Stimulated activated CD8-positive, alpha-beta memory T cell treated with anti-CD3 and anti-CD28 coated beads, Interleukin-7, amount 100 ng/mL, for 48 hours (primary cell): Measurements from ENCODE around the gene ERICH2.
A peak's percentile ranks its signal among the peaks of the same experiment; 100 is the strongest.

ENCODE experiments used
- DNase-seq, 2 donors: peaks; one replicate each; pipeline ENCODE4 v3.0.0-alpha.2; 2020; ENCODE audit warnings: low read depth in 1 of 2; ENCODE audit errors: extremely low read depth in 1 of 2

Gene ERICH2

DNA sequence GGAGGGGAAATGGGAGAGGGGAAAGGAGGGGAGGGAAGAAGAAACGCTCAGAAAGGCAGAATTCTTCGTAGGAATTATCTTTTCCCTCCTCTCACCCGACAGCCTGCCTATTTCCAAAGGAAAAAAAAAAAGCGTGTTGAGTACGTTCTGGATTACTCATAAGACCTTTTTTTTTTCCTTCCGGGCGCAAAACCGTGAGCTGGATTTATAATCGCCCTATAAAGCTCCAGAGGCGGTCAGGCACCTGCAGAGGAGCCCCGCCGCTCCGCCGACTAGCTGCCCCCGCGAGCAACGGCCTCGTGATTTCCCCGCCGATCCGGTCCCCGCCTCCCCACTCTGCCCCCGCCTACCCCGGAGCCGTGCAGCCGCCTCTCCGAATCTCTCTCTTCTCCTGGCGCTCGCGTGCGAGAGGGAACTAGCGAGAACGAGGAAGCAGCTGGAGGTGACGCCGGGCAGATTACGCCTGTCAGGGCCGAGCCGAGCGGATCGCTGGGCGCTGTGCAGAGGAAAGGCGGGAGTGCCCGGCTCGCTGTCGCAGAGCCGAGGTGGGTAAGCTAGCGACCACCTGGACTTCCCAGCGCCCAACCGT is 46.4 kb downstream of the ERICH2 start, which contains the start of gene GAD1:
TSS of gene GAD1 (plus strand) at position 384 of the 589 bp plus-strand sequence. CDS start 1,705 bp downstream, outside the sequence.
- peak; percentile 56 to 67 for DNase-seq

DNA sequence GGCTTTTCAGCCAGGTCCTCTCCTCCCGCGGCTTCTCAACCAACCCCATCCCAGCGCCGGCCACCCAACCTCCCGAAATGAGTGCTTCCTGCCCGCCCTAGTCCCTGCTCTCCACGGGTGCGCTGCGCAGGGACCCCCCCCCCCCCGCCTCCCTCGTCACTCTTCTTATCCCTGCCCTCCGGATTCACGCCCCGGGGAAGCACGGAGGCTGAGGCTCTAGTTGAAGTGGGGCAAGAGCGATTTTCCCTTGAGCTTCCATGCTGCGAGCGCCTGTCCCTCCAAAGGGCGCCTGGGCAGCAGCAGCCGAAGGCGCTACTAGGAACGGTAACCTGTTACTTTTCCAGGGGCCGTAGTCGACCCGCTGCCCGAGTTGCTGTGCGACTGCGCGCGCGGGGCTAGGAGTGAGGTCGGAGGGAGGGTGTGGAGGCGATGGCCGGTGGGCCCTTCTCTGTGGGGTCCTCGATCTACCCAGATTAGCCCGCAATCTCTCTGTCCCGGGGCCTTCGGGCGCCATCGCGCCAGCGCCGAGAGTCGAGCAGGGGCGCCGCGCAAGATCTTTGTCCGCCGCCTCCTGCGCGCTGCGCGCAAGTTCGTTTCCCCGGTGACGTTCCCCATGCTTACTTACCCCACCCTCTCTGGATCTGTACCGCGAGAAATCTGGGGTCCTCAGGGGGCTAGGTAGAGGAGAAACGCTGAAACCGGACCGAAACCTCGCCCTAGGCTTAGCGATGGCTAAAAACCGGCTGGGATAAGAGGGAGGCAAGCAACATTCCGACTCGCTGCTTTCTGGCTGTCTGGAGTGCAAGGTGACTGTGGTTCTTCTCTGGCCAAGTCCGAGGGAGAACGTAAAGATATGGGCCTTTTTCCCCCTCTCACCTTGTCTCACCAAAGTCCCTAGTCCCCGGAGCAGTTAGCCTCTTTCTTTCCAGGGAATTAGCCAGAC is 47.2 kb downstream of the ERICH2 start:
- no peak for DNase-seq

DNA sequence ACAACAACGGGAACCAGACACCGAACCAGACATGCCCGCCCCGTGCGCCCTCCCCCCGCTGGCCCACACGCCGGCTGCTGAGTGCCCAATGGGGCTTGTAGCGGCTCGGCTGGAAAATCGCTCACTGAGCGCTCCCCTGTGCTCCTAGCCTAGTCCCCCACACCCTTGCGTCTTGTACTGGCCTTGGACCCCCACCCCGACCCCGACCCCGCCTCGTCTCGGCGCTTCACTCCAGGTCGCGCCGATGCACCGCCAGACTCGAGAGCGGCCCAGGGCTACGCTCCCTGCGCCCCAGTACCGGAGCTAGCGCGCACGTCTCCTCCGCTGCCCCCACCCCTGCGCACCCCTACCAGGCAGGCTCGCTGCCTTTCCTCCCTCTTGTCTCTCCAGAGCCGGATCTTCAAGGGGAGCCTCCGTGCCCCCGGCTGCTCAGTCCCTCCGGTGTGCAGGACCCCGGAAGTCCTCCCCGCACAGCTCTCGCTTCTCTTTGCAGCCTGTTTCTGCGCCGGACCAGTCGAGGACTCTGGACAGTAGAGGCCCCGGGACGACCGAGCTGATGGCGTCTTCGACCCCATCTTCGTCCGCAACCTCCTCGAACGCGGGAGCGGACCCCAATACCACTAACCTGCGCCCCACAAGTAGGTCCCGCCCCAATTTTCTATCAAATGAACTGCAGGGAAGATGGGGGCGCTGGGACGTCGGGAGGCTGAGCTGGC is 48.0 kb downstream of the ERICH2 start:
- DNase-seq, result no peak

DNA sequence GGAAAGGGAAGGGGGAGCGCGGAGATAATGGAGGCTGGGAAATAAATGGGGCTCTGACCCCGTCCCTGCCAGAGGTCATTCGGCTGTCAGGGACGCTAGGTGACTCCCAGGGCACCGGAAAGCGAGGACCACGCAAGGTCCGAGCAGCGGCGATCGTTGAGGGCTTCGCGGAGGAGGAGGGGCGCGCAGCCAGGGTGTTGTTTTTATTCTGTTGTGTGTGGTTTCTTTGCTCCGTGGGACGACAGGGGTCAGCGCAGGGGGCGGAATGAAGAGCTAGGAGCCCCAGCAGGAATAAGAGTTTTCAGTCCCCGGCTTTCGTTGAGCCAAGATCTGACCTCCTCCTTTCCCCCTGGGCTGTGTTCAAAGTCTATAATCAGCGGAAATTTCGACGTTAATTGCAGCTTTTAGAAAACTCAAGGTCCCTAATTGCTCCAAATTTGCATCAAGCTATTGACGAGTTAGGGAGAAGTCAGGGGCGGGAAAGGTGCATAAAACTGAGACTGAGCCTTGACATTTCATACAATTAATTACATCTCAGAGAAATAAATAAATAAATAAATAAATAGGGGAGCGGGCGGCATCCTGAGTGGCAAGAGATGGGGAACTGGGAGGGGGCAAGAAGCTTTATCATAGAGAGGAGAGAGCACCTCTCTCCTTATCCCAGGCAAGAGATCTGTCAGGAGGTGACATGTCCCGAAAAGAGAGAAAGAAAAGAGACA is 48.7 kb downstream of the ERICH2 start:
- no peak for DNase-seq

DNA sequence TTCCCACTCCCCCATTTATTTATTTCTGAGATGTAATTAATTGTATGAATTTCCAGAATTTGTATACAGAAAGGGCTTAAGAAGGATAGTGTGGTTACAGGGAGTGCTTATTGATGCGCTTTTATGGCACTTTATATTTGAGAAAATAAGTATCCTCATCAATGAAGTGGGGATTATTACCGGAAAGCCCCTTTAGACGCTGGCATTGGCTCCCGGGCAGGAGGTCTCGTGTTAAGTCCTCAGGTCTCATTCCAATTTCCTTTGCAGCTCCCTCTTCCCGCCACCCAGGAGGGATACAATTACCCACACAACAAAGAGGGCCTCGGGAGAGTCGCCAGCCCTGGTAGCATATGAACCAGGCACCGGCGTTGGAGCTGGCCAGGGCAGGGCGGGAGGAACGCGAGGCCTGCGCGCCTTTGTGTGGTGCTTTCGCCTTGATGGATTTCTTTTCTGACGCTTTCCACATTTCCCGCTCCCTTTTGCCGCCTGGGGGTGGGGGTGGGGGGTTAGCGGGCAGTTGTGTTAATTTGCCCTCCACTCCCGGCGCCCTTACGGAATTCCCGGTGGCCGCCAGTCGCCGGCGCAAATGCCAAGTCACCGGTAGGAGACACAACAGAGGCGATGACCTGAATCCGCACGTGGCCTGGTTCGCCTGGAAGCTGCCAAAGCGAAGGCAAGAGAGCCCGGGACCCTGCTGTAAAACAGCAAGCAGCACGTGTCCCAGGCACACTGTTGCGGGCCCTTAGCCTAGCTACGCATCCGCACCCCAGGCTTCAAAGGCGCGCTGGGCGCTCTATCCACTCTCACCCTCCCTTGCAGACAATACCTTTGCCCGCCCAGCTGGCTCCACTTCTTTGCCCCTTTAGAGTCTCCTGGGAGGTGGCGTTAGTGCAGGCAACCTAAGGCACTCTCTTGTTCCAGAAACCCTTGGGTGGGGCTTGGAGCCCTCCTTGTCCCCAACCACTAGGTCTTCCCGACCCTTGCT is 49.8 kb downstream of the ERICH2 start:
- no peak for DNase-seq

DNA sequence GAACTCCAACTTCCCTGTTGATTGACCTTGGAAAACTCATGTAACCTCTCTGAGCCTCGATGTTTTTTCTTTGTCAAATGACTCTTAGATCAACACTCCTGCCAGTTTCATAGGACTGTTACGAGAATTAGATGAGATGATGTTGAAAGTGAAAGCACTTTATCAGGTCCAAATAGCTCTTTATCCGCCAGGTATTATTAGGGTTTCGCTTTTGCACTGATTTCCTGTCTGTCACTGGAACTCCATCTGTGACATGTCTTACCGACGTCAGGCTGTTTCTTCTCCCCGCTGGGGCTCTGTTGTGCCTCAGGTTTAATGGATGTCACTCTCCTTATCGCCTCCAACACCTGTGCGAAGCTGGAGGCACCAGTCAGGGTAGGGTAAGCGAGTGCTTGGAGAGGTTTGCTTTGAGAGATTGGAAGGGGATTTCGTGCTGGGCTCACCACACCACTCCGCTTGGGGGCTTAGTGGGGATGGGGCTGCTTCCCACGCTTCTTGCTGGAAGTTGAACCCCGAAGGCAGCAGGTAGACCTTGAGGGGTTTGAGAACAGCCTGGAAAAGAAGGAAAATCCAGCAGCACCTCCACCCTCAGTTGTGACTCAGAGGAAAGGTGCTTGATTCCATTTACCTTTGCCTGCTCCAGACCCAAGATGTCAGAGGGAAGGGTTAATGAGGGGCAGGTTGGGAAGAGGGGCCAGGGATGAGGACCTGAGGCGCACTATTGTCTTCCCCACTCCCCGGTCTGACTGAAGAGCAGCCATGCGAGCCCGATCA is 50.8 kb downstream of the ERICH2 start:
- DNase-seq, result no peak

DNA sequence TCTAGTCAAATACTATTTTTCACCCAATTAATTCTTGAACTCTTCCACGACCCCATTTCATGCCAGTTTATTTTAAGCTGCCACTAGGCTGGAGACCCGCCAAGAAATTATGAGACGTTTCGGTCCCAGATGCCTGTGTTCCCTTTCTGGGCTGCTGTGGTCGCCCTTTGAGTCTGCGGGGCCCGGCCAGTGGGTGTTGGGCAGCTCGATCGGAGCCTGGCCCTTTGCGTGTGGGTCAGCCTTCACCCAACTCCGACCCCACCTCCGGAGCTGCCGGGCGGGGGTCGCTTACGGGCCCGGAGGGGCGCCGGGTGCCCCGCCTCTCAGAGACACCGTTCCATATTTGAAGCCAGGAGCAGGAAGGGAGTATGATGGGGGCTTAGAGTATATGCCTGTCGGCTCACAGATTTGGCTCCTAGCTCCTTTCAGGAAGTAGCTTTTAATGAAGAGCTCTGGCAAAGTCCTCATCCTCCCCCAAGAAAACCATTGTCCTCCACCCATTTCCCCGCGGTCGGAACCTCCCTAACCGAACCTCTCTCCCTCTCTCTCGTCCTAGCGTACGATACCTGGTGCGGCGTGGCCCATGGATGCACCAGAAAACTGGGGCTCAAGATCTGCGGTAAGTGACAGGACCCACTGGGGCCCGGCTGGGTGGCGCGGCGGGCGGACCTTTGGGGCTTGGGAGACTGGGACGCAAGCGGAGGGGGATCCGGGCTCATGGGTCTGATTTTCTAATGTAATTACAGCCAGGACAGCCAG is 51.5 kb downstream of the ERICH2 start:
- DNase-seq, result no peak

DNA sequence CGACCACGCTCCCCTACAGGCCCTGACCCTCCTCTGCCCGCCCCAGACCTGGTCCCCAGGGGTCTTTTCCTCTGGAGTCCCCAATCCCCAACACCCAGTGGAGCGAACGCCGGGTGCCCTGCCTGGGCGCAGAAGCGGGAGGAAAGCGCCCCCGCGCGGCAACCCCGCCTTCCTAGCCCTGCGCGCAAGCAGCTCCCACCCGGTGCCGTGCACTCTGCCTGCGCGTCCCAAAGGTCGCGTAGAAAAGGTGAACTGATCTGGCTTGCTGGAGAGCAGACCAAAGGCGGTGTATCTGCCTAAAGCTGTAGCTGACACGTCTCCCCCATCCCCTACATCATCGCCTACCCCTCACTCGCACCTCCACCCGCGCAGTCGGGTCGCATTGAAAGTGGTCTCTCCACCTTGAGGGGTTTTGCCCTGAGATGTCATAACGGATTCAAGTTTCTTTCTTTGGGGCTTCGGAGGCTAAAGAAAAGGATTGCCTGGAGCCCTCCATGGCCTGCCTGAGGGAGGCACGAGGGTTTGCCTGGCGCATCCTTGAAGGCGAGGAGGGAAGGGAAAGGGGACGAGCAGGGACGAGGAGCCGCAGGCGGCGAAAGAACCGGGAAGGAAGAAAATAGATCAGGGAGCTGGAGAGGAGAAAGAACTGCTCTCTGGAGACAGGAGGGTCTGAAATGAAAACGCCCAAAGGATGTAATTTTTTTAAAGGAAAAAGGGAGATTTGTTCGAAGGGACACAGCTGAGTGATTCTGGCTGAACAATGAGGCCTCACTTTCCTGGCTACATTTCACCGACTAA is 52.3 kb downstream of the ERICH2 start:
- DNase-seq, result no peak

DNA sequence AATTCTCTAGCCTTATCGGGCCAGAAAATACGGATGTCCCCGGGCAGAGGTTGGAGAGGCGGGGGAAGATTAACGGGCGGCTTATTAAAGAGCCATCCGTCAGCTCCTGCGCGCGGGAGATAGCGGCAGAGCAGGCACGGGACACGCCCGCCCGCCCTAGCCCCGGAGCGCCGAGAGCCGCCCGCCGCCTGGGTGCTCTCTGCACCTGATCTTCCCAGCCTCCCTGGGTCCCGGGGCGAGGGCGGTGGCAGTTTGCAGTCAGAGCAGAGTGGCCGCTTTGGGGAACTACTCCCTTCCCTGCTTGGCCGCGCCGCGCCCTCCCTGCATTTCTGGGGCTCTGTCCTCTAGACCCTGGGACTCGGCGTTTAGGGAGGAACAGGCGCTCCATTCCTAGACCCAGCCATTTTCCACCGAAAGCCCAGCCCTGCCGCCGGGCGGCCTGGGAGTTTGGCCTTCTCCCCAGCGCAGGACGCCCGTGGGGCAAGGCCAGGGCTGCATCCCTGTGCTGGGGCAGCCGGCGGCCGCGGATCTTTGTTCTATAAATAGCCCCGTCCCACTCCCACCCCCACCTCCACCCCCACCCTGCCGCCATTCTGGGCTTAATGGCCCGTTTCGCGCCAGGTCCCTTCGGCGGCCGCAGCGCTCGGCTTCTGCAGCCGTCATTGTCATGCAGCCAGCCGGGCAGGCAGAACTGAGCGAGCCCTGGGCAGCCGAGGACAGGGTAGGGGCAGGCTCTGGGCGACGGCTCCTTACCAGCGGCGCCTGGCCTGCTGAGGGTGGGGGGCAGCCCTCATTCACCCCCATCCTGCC is 53.1 kb downstream of the ERICH2 start:
- DNase-seq, result no peak

DNA sequence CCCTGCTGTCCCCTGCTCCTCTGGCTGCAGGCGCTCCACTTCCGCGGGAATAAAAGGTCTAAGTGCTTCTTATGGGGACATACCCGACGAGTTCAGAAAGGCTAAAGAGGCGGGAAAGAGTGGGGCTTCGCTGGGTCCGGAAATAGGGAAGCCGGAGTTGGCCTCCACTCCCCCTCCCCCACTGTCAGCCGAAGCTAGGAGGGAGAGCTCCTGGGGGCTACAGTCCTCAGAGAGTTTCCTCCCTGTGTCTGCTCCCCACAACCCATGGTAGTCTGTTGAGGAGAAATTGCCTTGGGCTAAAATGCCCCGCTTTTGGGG is 53.7 kb downstream of the ERICH2 start:
- DNase-seq, result no peak

DNA sequence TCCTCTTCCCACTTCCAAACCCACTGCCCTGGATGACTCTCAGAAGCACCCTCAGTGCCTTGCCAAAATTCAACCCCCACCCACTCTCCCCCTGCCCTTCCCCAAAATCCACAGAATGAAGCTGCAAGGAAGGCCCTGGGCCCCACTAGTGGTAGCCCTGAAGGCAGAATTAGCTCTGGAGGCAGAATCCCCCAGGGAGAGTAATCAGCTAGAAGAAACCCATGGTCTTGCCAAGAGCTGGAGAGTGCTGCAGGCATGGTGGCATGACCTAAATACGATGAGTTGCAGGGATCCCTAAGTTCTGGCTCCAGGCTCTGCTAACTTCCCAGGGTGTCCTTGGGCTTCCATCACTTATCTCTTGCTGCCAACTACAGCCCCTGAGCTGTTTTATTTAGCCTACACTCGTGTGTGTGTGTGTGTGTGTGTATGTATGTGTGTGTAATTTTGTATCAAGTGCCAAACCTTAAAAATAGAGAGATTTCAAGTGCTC is 54.4 kb downstream of the ERICH2 start:
- DNase-seq, result no peak

DNA sequence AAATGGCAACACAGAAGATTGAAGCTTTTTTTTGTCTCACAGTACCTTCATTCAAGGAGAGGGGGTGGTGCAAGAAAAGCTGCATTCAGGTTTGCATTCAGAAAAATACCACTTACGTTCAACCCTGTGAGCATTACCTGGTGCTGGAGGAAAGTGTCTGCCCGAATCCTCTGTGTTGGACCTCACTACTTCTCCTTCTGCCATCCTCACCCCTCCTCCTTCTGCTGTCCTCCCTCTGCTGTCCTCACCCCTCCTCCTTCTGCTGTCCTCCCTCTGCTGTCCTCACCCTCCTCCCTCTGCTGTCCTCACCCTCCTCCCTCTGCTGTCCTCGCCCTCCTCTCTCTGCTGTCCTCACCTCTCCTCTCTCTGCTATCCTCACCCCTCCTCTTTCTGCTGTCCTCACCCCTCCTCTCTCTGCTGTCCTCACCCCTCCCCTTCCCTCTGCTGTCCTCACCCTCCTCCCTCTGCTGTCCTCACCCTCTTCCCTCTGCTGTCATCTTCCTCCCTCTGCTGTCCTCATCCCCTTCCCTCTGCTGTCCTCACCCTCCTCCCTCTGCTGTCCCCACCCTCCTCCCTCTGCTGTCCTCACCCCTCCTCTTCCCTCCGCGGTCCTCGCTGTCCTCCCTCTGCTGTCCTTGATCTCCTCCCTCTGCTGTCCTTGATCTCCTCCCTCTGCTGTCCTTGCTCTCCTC is 57.8 kb downstream of the ERICH2 start:
- DNase-seq, result no peak

DNA sequence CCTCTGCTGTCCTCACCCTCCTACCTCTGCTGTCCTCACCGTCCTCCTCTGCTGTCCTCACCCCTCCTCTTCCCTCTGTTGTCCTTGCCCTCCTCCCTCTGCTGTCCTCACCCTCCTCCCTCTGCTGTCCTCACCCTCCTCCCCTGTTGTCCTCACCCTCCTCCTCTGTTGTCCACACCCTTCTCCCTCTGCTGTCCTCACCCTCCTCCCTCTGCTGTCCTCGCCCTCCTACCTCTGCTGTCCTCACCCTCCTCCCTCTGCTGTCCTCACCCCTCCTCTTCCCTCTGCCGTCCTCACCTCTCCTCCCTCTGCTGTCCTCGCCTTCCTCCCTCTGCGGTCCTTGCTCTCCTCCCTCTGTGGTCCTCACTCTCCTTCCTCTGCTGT is 58.3 kb downstream of the ERICH2 start:
- no peak for DNase-seq

DNA sequence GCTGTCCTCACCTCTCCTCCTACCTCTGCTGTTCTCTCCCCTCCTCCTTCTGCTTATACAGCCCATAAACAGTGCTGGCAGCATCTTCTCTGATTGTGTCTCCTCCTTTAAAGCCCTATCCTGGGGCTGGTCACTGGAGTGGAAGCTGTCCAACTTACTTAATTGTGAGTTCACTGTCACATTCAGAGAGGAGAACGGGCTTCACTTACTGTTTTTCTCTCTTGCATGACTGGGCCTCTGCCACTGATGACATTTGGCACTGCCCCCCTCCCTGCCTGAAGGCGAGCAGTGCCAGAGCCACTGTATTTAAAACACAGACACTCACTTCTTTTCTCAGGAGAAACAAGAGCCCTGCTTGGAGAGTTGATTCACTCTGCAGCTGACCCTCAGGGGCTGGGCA is 58.9 kb downstream of the ERICH2 start:
- no peak for DNase-seq

DNA sequence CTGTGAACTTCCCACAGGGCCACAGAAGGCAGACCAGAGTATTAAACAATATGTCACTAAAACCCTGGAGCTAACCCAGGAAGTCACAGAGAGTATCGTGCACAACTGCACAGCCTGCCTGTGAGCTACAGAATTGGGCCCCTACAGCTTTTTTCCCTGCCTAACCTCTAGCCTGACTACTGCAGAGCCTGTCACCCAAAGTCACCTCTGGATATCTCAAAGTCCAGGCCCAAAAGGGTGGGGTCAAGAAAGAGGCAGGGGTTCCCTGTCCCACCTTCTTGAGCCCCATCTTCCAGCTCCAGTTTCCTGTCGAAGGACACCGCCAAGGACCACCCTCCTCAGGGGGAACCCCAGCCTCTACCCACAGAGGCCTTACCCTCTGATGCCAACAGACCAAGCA is 60.0 kb downstream of the ERICH2 start:
- DNase-seq, result no peak

DNA sequence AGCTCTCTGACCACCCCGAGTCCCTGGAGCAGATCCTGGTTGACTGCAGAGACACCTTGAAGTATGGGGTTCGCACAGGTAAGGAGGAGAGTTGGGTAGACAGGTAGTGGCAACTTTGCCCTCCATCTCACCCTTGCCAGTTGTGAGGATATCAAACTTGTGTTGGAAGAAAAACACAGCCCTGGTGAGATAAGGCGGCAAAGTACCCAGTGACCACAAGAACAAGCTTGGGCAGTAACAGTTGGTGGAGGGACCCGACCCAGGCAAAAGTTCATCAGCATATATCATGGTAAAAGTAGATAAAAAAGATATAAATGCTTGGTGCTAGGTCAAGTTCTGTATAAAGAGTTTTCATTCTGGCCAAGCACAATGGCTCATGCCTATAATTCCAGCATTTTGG is 60.9 kb downstream of the ERICH2 start:
- DNase-seq, result no peak
